ENCODE measurements around the gene ACP4. TPM values are rescaled to one million over a fixed set of nuclear protein-coding genes. Genes with fewer than 3 reads are reported as not detected.

The ACP4 gene
- total RNA-seq, 1 donor from 2014 or later: not detected

Other genes starting within 250 kb of the ACP4 start
- gene LRRC4B, start 222.0 kb upstream of the ACP4 start, total RNA-seq: 0.24 TPM
- not detected for gene SYT3, start 150.5 kb upstream of the ACP4 start, total RNA-seq
- gene C19orf81, start 141.0 kb upstream of the ACP4 start, total RNA-seq: not detected
- gene SHANK1, start 70.6 kb upstream of the ACP4 start, total RNA-seq: 0.04 TPM
- gene CLEC11A, start 67.1 kb upstream of the ACP4 start, total RNA-seq: 2.7 TPM
- not detected for gene GPR32, start 20.0 kb upstream of the ACP4 start, total RNA-seq
- gene KLK1, start 33.4 kb downstream of the ACP4 start, total RNA-seq: 1.3 TPM
- gene KLK15, start 43.2 kb downstream of the ACP4 start, total RNA-seq: not detected
- gene KLK3, start 64.5 kb downstream of the ACP4 start, total RNA-seq: not detected
- not detected for gene KLK2, start 83.0 kb downstream of the ACP4 start, total RNA-seq
- not detected for gene KLK4, start 121.0 kb downstream of the ACP4 start, total RNA-seq
- 93.9 TPM for gene KLK5, start 162.6 kb downstream of the ACP4 start, total RNA-seq
- 106 TPM for gene KLK6, start 179.2 kb downstream of the ACP4 start, total RNA-seq
- 146 TPM for gene KLK7, start 193.5 kb downstream of the ACP4 start, total RNA-seq
- gene KLK8, start 211.2 kb downstream of the ACP4 start, total RNA-seq: 418 TPM
- gene KLK10, start 229.3 kb downstream of the ACP4 start, total RNA-seq: 225 TPM
- gene KLK11, start 236.2 kb downstream of the ACP4 start, total RNA-seq: 209 TPM
- 153 TPM for gene KLK12, start 244.6 kb downstream of the ACP4 start, total RNA-seq

Data from esophagus mucosa (tissue), 1 donor.